HepG2 (cell line): Measurements from ENCODE around the gene VAMP3. TPM values are rescaled to one million over a fixed set of nuclear protein-coding genes. Genes with fewer than 3 reads are reported as not detected.

Experiments used
- ATAC-seq: fragments of 200-7000 bp; cut with Tn5 transposase; 3 replicates; pipeline ENCODE4 v1.9.1; 2020; ENCODE audit warnings: mild to moderate bottlenecking, moderate library complexity
- Bru-seq: library from RNA; stranded (reverse); fragments of 400-500 nt; gene quantifications from one replicate; lab custom pipeline; 2021; lab: Mats Ljungman, UMichigan
- BruChase-seq, 2 experiments: library from RNA; stranded (reverse); fragments of 400-500 nt; gene quantifications; one replicate each; lab custom pipeline; 2021; lab: Mats Ljungman, UMichigan
- BruUV-seq: library from RNA; stranded (reverse); fragments of 400-500 nt; replicated peaks from 2 replicates; lab custom pipeline; 2021; lab: Mats Ljungman, UMichigan
- CTCF ChIA-PET: fragments of 300-600 bp; formaldehyde crosslinking; extraction: SDS; loops from one replicate; lab custom pipeline; 2021; ENCODE audit warnings: low total read pairs, inconsistent platforms, low intra/inter-chr PET ratio; lab: Yijun Ruan, JAX
- POLR2A ChIA-PET: fragments of 350-600 bp; sonication (Branson Sonifier 250); formaldehyde crosslinking; loops from one replicate; lab custom pipeline; 2020; ENCODE audit warnings: antibody characterized with exemption, inconsistent platforms; lab: Yijun Ruan, JAX
- DNase-seq: peaks from one replicate; pipeline ENCODE4 v3.0.0-alpha.2; 2015; ENCODE audit warnings: low spot score
- FAIRE-seq: peaks from 3 replicates; lab custom pipeline; 2011; peaks lifted over from hg19 to GRCh38; lab: Jason Lieb, UNC
- H2AFZ ChIP-seq: one replicate; pipeline ENCODE4 v1.6.1; 2011; ENCODE audit warnings: low read length, inconsistent platforms
- H3K27ac ChIP-seq: fragments of 300-600 bp; 3 replicates; pipeline ENCODE4 v1.8.0; 2011; ENCODE audit warnings: mixed run types, mild to moderate bottlenecking, mixed read lengths, low read length, inconsistent platforms; ENCODE audit not compliant: insufficient read depth; ENCODE audit errors: extremely low read length
- H3K27me3 ChIP-seq, 2 experiments: fragments of 200-600 bp in 1 of 2; 2 replicates in 1 of 2; 3 replicates in 1 of 2; pipeline versions ENCODE4 v1.6.0 to v1.8.0; 2011; ENCODE audit warnings: low read length in 2 of 2, mild to moderate bottlenecking in 2 of 2, moderate library complexity in 2 of 2, inconsistent platforms in 1 of 2; ENCODE audit not compliant: insufficient read depth in 2 of 2, control insufficient read depth in 1 of 2
- H3K36me3 ChIP-seq, 2 experiments: fragments of 200-600 bp in 1 of 2; replicated peaks in 1 of 2; 2 replicates in 1 of 2; 3 replicates in 1 of 2; pipeline versions ENCODE4 v1.5.1 to v1.8.0; 2011; ENCODE audit warnings: low read length in 2 of 2, inconsistent platforms in 1 of 2; ENCODE audit not compliant: insufficient read depth in 2 of 2, control insufficient read depth in 1 of 2
- H3K4me1 ChIP-seq: 2 replicates; pipeline ENCODE4 v1.5.1; 2012; ENCODE audit warnings: low read length, inconsistent platforms; ENCODE audit not compliant: insufficient read depth
- H3K4me2 ChIP-seq: 2 replicates; pipeline ENCODE4 v1.6.0; 2011; ENCODE audit warnings: low read depth, low read length, inconsistent platforms
- H3K4me3 ChIP-seq, 3 experiments: fragments of 200-600 bp in 1 of 3; sonication (generic), shearing (Covaris generic) in 1 of 3; replicated peaks in 1 of 3; 2 replicates each; pipeline ENCODE4 v1.5.1; 2011 to 2016; ENCODE audit warnings: low read length in 3 of 3, inconsistent platforms in 2 of 3, low read depth in 2 of 3, mild to moderate bottlenecking in 2 of 3, control low read depth in 1 of 3, mixed read lengths in 1 of 3; ENCODE audit not compliant: insufficient read depth in 1 of 3
- H3K79me2 ChIP-seq: one replicate; pipeline ENCODE4 v1.6.1; 2011; ENCODE audit warnings: low read length, inconsistent platforms; ENCODE audit not compliant: insufficient read depth
- H3K9ac ChIP-seq: 2 replicates; pipeline ENCODE4 v1.6.0; 2011; ENCODE audit warnings: mild to moderate bottlenecking, low read depth, low read length, inconsistent platforms; ENCODE audit not compliant: insufficient read depth
- H3K9me3 ChIP-seq: 2 replicates; pipeline ENCODE4 v1.5.1; 2012; ENCODE audit warnings: mild to moderate bottlenecking, low read length
- H4K20me1 ChIP-seq: 2 replicates; pipeline ENCODE4 v1.6.0; 2011; ENCODE audit warnings: inconsistent platforms, mild to moderate bottlenecking, low read length, moderate library complexity; ENCODE audit not compliant: insufficient read depth
- ATF5 ChIP-seq: sonication (generic); formaldehyde crosslinking; IDR thresholded peaks from 2 replicates; pipeline ENCODE4 v1.4.0; 2020; ENCODE audit warnings: mild to moderate bottlenecking, low read depth, missing genetic modification reagents
- CEBPB ChIP-seq: IDR thresholded peaks from 2 replicates; pipeline ENCODE4 v1.6.1; 2011; ENCODE audit warnings: low read depth, low read length, improper control_type of control experiment, borderline replicate concordance
- HIC2 ChIP-seq: sonication (generic); formaldehyde crosslinking; IDR thresholded peaks from 2 replicates; pipeline ENCODE4 v1.9.0; 2022; ENCODE audit warnings: low read depth, missing genetic modification reagents
- JARID2 ChIP-seq: sonication (generic); formaldehyde crosslinking; IDR thresholded peaks from 2 replicates; pipeline ENCODE4 v1.8.1; 2023; ENCODE audit warnings: missing genetic modification reagents, inconsistent platforms; ENCODE audit not compliant: insufficient replicate concordance
- KLF9 ChIP-seq: IDR thresholded peaks from 2 replicates; pipeline ENCODE4 v1.6.1; 2016; ENCODE audit warnings: low read depth
- SKIL ChIP-seq: sonication (generic); formaldehyde crosslinking; IDR thresholded peaks from 2 replicates; pipeline ENCODE4 v1.8.0; 2022; ENCODE audit warnings: missing genetic modification reagents, mild to moderate bottlenecking, moderate library complexity, borderline replicate concordance
- SPEN ChIP-seq: sonication (generic); formaldehyde crosslinking; IDR thresholded peaks from 2 replicates; pipeline ENCODE4 v1.5.1; 2020; ENCODE audit warnings: low read depth, mild to moderate bottlenecking, missing genetic modification reagents
- XRCC5 ChIP-seq: fragments of 200-400 bp; formaldehyde crosslinking; optimal IDR thresholded peaks from 2 replicates; pipeline ENCODE3; 2017; ENCODE audit warnings: mild to moderate bottlenecking, low read length
- ZFY ChIP-seq: sonication (generic); formaldehyde crosslinking; IDR thresholded peaks from 2 replicates; pipeline ENCODE4 v1.4.0; 2020; ENCODE audit warnings: missing genetic modification reagents
- ZNF251 ChIP-seq: sonication (generic); formaldehyde crosslinking; IDR thresholded peaks from 2 replicates; pipeline ENCODE4 v1.9.0; 2021; ENCODE audit warnings: mild to moderate bottlenecking, missing genetic modification reagents
- ZSCAN21 ChIP-seq: sonication (generic); formaldehyde crosslinking; IDR thresholded peaks from 2 replicates; pipeline ENCODE4 v1.8.0; 2022; ENCODE audit warnings: mild to moderate bottlenecking, missing genetic modification reagents, moderate library complexity, borderline replicate concordance
- WGBS: methylation state at CpG from one replicate; pipeline ENCODE4 v1.1.6; 2017; ENCODE audit warnings: low lambda C conversion rate; 5-methylcytosine and 5-hydroxymethylcytosine counted together
- in situ Hi-C: cut with HindIII; loops from 2 replicates; pipeline ENCODE4 v1.10.0; 2017; ENCODE audit warnings: low pct_unique_long_range_greater_than_20kb; ENCODE audit not compliant: extremely low pct_ligation_motif_present
- intact Hi-C: fragments of 100-400 bp; cut with micrococcal nuclease; formaldehyde crosslinking; loops from one replicate; pipeline ENCODE4 v1.10.0; 2022; ENCODE audit not compliant: unreplicated experiment
- long read RNA-seq, 2 experiments: library from RNA in 1 of 2; library from polyadenylated mRNA in 1 of 2; stranded (forward) in 1 of 2; unstranded in 1 of 2; transcript quantifications; one replicate each; pipeline ENCODE4 v2.0.0, GENCODE V29; 2019 to 2022
- polyA minus RNA-seq, 3 experiments: library from RNA; depleted of rRNA, polyadenylated mRNA; stranded (reverse); fragments of >200 nt; gene quantifications; 2 replicates each; pipeline ENCODE4 v1.2.3, GENCODE V29; 2011; ENCODE audit warnings: low replicate concordance in 1 of 3
- polyA plus RNA-seq, 8 experiments: library from polyadenylated mRNA; depleted of rRNA in 3 of 8; stranded (reverse) in 7 of 8; unstranded in 1 of 8; fragments of >200 nt; fragmentation: Illumina TruSeq in 4 of 8; extraction: Trizol in 4 of 8; gene quantifications; 2 replicates each; pipeline versions ENCODE4 v1.2.1 to v1.2.3, GENCODE V29; 2011 to 2016; ENCODE audit warnings: low read depth in 4 of 8, missing spikeins in 1 of 8, mixed read lengths in 1 of 8; ENCODE audit not compliant: insufficient read depth in 1 of 8
- total RNA-seq, 5 experiments: library from RNA; depleted of rRNA; stranded (reverse); fragments of >200 nt; fragmentation: Illumina TruSeq; extraction: Trizol; gene quantifications; 2 replicates each; pipeline ENCODE4 v1.2.3, GENCODE V29; 2016; ENCODE audit warnings: low read depth in 1 of 5

VAMP3 gene
- total RNA-seq (2016; rRNA removed; fragmentation: Illumina TruSeq; extraction: Trizol) (75.3 and 102 TPM in 2 replicates), polyA plus RNA-seq (2011; rRNA removed) (75.8 and 88.7 TPM in 2 replicates), polyA minus RNA-seq (2011; rRNA and poly(A)+ RNA removed; ENCODE audit: low replicate concordance) (29.0 and 31.6 TPM in 2 replicates), Bru-seq, nascent RNA (percentile 88 among the genes with signal in this experiment), BruChase-seq, experiment 1, labeled RNA remaining after a 6-hour chase (percentile 98 among the genes with signal in this experiment), BruChase-seq, experiment 2, labeled RNA remaining after a 2-hour chase (percentile 97 among the genes with signal in this experiment)
- total RNA-seq (2016; cell fraction: cytosol; rRNA removed; fragmentation: Illumina TruSeq; extraction: Trizol; ENCODE audit: low read depth), result 16.6 and 20.3 TPM in 2 replicates
- total RNA-seq (2016; cell fraction: insoluble cytoplasmic fraction; rRNA removed; fragmentation: Illumina TruSeq; extraction: Trizol), result 73.2 and 109 TPM in 2 replicates
- total RNA-seq (2016; cell fraction: membrane; rRNA removed; fragmentation: Illumina TruSeq; extraction: Trizol), result 75.9 and 77.4 TPM in 2 replicates
- 43.2 and 44.6 TPM in 2 replicates for total RNA-seq (2016; cell fraction: nucleus; rRNA removed; fragmentation: Illumina TruSeq; extraction: Trizol)
- 43.2 and 66.5 TPM in 2 replicates for polyA plus RNA-seq (2011; cell fraction: cytosol; rRNA removed)
- 21.8 and 31.6 TPM in 2 replicates for polyA plus RNA-seq (2011; cell fraction: nucleus; rRNA removed)
- polyA plus RNA-seq (2012), result 52.3 and 54.8 TPM in 2 replicates
- polyA plus RNA-seq (2016; cell fraction: cytosol; fragmentation: Illumina TruSeq; extraction: Trizol; ENCODE audit: low read depth), result 18.0 and 18.9 TPM in 2 replicates
- polyA plus RNA-seq (2016; cell fraction: insoluble cytoplasmic fraction; fragmentation: Illumina TruSeq; extraction: Trizol; ENCODE audit: low read depth), result 147 and 152 TPM in 2 replicates
- 70.8 and 73.6 TPM in 2 replicates for polyA plus RNA-seq (2016; cell fraction: membrane; fragmentation: Illumina TruSeq; extraction: Trizol; ENCODE audit: low read depth)
- polyA plus RNA-seq (2016; cell fraction: nucleus; fragmentation: Illumina TruSeq; extraction: Trizol; ENCODE audit: insufficient read depth, low read depth), result 75.8 and 78.8 TPM in 2 replicates
- 34.5 and 42.2 TPM in 2 replicates for polyA minus RNA-seq (2011; cell fraction: cytosol; rRNA and poly(A)+ RNA removed)
- polyA minus RNA-seq (2011; cell fraction: nucleus; rRNA and poly(A)+ RNA removed), result 20.9 and 32.9 TPM in 2 replicates
- long read RNA-seq, experiment 1, transcript VAMP3-201 (5 exons, 2,205 nt), result major isoform, 86 of 100 reads
- long read RNA-seq, experiment 1, partial matches to known transcripts, result 7 of 100 reads
- long read RNA-seq, experiment 1, other reads (novel, unspliced or antisense), result 7 of 100 reads
- long read RNA-seq, experiment 2, transcript VAMP3-201 (5 exons, 2,205 nt), result major isoform, 54 of 156 reads
- long read RNA-seq, experiment 2, partial matches to known transcripts, result 96 of 156 reads
- long read RNA-seq, experiment 2, other reads (novel, unspliced or antisense), result 3 of 156 reads

GRCh38 chr1:7770997-7771822 is at the start of gene VAMP3:
TSS of gene VAMP3 (plus strand) at chr1:7771296. CDS start at chr1:7771384, 88 bp downstream.
- intact Hi-C loops, result no loop called here
- BruUV-seq, result no TSS peak
- peak; percentile 69; the same call in 1 of the 2 replicates for TF ChIP-seq CEBPB
- peak; percentile 60; the same call in 1 of the 2 replicates for TF ChIP-seq ZSCAN21
- peak; percentile 70; the same call in 1 of the 2 replicates for TF ChIP-seq ATF5 (CRISPR knock-in tag)
- TF ChIP-seq ZFY (CRISPR knock-in tag), result peak; percentile 97
- peak; percentile 68 for TF ChIP-seq SPEN (CRISPR knock-in tag)
- 0 out of 2 replicates have a peak, but pooled peaks have one; percentile 26 for TF ChIP-seq KLF9 (CRISPR knock-in tag)
- peak; percentile 65 for TF ChIP-seq XRCC5
- TF ChIP-seq HIC2, result 0 out of 2 replicates have a peak, but pooled peaks have one; percentile 21
- no peak for TF ChIP-seq JARID2 (CRISPR knock-in tag)
- TF ChIP-seq ZNF251 (CRISPR knock-in tag), result 0 out of 2 replicates have a peak, but pooled peaks have one; percentile 49
- no peak for TF ChIP-seq SKIL (CRISPR knock-in tag)

More at GRCh38 chr1:7770997-7771822, at the start of gene VAMP3:
- H3K4me2 ChIP-seq, result peak within 1 kb of the TSS; percentile 75
- WGBS, result 23% methylated on average over 22 of the region's 97 CpGs
- no peaks in the 10 kb centered on the region; a peak in 1 of 5 replicates for H3K27me3 ChIP-seq
- ATAC-seq (peak; percentile 90), DNase-seq (peak; percentile 62), FAIRE-seq (no peak)
- CTCF ChIA-PET, result no interaction called here
- peak within 1 kb of the TSS; percentile 80 for H3K27ac ChIP-seq
- peaks cover 26% of the 10 kb centered on the region for H3K4me1 ChIP-seq
- H4K20me1 ChIP-seq, result peaks cover 9% of the 10 kb centered on the region; the same call in 1 of the 2 replicates
- in situ Hi-C loops, result no loop called here
- peak within 1 kb of the TSS; percentile 79 for H3K9ac ChIP-seq
- peak within 1 kb of the TSS; percentile 82 for H2AFZ ChIP-seq
- POLR2A ChIA-PET, result interaction anchor here (0.7 to 1.6 kb wide), 5 partner anchors 10 to 91 kb away, joined by 3 to 8 read pairs (median 4); partner anchors contain the start of gene PER3
- peaks cover 34% of the 10 kb centered on the region for H3K79me2 ChIP-seq
- no peaks in the 10 kb centered on the region for H3K9me3 ChIP-seq
- H3K4me3 ChIP-seq, result peak within 1 kb of the TSS; percentile 91 to 99 (median 95)
- H3K36me3 ChIP-seq, result peaks cover 4 to 11% of the 10 kb centered on the region in 2 experiments; a peak in 3 of 5 replicates
